ENCODE results near the gene DKKL1. TPM values are rescaled to one million over a fixed set of nuclear protein-coding genes. Genes with fewer than 3 reads are reported as not detected.

The DKKL1 gene
- total RNA-seq, 1 experiment from 2014 or later = 1.0 TPM

DNA sequence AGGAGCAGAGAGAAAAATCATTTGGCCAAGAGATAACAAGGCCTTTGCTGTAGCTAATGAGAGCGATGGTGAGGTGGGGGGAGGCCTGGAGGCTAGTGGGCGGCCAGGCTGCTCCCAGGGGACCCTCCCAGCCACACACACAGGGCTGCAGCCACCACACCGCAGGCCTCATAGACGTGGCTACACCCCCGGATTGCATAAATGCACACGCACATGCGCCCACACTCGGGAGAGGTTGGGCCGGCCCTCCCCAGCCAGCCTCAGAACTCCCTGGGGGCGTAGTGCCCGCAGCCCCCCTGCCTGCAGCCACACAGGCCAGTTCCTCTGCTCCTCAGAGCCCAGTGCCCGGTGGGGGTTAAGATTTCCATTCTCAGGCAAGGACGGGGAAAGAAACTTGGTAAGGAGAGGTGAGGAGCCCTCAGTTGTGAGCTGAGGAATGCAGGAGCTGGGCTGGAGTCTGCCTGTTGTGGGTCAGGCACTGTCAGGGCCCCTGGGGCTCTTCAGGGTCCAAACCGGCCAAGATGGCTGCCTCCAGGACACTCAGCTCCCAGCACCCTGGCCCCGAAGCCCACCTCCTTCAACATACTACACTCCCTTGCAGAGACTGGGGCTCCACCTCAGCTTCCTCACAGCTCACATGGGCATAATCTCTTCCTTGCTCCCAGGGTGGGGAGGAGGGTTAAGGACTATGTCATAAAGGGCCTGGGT lies 51.6 kb downstream of the DKKL1 start:
- peaks cover 5% of the 10 kb centered on the region; the same call in 1 of the 2 replicates for H3K27me3 ChIP-seq (ENCODE audit: insufficient read depth, low read length)
- H3K9me3 ChIP-seq (ENCODE audit: control insufficient read depth in 1 of 2, insufficient read depth in 1 of 2, low read depth in 1 of 2, low read length in 2 of 2) = no peaks in the 10 kb centered on the region
- H3K36me3 ChIP-seq (ENCODE audit: control insufficient read depth in 1 of 2, insufficient read depth in 2 of 2, low read length in 2 of 2) = no peaks in the 10 kb centered on the region
- H3K9ac ChIP-seq (ENCODE audit: low read length) = no peak overlapping the region
- ATAC-seq (no peak), DNase-seq (ENCODE audit: low read depth, low spot score) (no peak)
- no peaks in the 10 kb centered on the region for H3K79me2 ChIP-seq (ENCODE audit: insufficient read depth, low read length)
- no peak overlapping the region for H2AFZ ChIP-seq (ENCODE audit: low read depth, low read length, poor library complexity, severe bottlenecking)
- H3K27ac ChIP-seq (ENCODE audit: low read depth, low read length) = no peak overlapping the region
- ChIA-PET CTCF (no interaction called here), RAD21 (ENCODE audit: low non-redundant PET in 1 of 2, low total read pairs in 2 of 2, uncharacterized antibody in 2 of 2, unreplicated experiment in 2 of 2) (no interaction called here), POLR2A (no interaction called here)
- no TSS peak for BruUV-seq (replicated peaks)
- intact Hi-C loops (cut with micrococcal nuclease) = no loop called here
- H3K4me1 ChIP-seq (ENCODE audit: control insufficient read depth in 1 of 2, insufficient read depth in 2 of 2, low read length in 2 of 2) = peaks cover 0 to 5% of the 10 kb centered on the region in 2 experiments; a peak in 1 of 4 replicates
- no peaks in the 10 kb centered on the region for H3K9me2 ChIP-seq (ENCODE audit: insufficient read depth)
- no peaks in the 10 kb centered on the region for H4K20me1 ChIP-seq (ENCODE audit: insufficient read depth)
- H3K4me3 ChIP-seq (replicated peaks in 1 of 2; ENCODE audit: low read depth in 1 of 2, low read length in 2 of 2) = no peak overlapping the region
- no peak overlapping the region for H3K4me2 ChIP-seq (ENCODE audit: low read length)
- TF ChIP-seq, protein P1, sequence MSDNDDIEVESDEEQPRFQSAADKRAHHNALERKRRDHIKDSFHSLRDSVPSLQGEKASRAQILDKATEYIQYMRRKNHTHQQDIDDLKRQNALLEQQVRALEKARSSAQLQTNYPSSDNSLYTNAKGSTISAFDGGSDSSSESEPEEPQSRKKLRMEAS (IDR thresholded peaks at IDR 0.05) = no peak
- TF ChIP-seq CEBPB (IDR thresholded peaks at IDR 0.05; ENCODE audit: low read depth) (no peak), EZH2 (IDR thresholded peaks at IDR 0.05) (no peak), SIN3A (IDR thresholded peaks at IDR 0.05; ENCODE audit: low read depth) (no peak), POLR2AphosphoS5 (IDR thresholded peaks at IDR 0.05; ENCODE audit: low read depth, low read length) (no peak)
- TF ChIP-seq, protein P2, sequence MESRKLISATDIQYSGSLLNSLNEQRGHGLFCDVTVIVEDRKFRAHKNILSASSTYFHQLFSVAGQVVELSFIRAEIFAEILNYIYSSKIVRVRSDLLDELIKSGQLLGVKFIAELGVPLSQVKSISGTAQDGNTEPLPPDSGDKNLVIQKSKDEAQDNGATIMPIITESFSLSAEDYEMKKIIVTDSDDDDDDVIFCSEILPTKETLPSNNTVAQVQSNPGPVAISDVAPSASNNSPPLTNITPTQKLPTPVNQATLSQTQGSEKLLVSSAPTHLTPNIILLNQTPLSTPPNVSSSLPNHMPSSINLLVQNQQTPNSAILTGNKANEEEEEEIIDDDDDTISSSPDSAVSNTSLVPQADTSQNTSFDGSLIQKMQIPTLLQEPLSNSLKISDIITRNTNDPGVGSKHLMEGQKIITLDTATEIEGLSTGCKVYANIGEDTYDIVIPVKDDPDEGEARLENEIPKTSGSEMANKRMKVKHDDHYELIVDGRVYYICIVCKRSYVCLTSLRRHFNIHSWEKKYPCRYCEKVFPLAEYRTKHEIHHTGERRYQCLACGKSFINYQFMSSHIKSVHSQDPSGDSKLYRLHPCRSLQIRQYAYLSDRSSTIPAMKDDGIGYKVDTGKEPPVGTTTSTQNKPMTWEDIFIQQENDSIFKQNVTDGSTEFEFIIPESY (IDR thresholded peaks at IDR 0.05; ENCODE audit: extremely low read depth, insufficient replicate concordance, low read length) = no peak

DNA sequence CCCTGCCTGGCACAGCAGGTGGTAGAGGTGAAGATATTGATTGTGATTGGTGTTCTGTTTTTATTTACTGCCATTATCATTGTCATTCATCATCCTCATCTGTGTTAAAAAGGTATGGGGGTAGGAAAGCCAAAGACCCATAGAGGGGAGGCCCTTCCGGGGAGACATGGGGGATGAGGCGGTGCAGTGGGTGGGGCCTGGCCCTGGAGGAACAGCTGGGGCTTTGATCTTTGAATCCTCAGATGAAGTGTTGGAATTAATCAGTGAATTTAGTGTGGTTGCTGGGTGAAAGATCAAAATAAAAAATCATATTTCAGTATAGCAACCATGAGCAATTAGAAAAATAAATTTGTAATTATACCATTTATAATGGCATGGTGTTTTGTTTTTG lies 52.1 kb downstream of the DKKL1 start:
- Histone ChIP-seq H3K27me3 (ENCODE audit: insufficient read depth, low read length) (peaks cover 10% of the 10 kb centered on the region; the same call in 1 of the 2 replicates), H3K4me2 (ENCODE audit: low read length) (no peak overlapping the region), H3K9me2 (ENCODE audit: insufficient read depth) (no peaks in the 10 kb centered on the region), H3K27ac (ENCODE audit: low read depth, low read length) (no peak overlapping the region), H2AFZ (ENCODE audit: low read depth, low read length, poor library complexity, severe bottlenecking) (no peak overlapping the region), H3K36me3 (ENCODE audit: control insufficient read depth in 1 of 2, insufficient read depth in 2 of 2, low read length in 2 of 2) (no peaks in the 10 kb centered on the region), H3K9me3 (ENCODE audit: control insufficient read depth in 1 of 2, insufficient read depth in 1 of 2, low read depth in 1 of 2, low read length in 2 of 2) (no peaks in the 10 kb centered on the region), H4K20me1 (ENCODE audit: insufficient read depth) (no peaks in the 10 kb centered on the region), H3K79me2 (ENCODE audit: insufficient read depth, low read length) (no peaks in the 10 kb centered on the region), H3K4me3 (replicated peaks in 1 of 2; ENCODE audit: low read depth in 1 of 2, low read length in 2 of 2) (no peak overlapping the region), H3K9ac (ENCODE audit: low read length) (no peak overlapping the region), H3K4me1 (ENCODE audit: control insufficient read depth in 1 of 2, insufficient read depth in 2 of 2, low read length in 2 of 2) (peaks cover 0 to 5% of the 10 kb centered on the region in 2 experiments; a peak in 1 of 4 replicates)
- intact Hi-C loops (cut with micrococcal nuclease) = no loop called here
- TF ChIP-seq SRF (IDR thresholded peaks at IDR 0.05; ENCODE audit: low read depth) (no peak), EZH2 (IDR thresholded peaks at IDR 0.05) (no peak), ELF1 (IDR thresholded peaks at IDR 0.05; ENCODE audit: borderline replicate concordance, low read depth) (no peak), EZH2phosphoT487 (IDR thresholded peaks at IDR 0.05; ENCODE audit: borderline replicate concordance) (no peak), CBX3 (IDR thresholded peaks at IDR 0.05; ENCODE audit: low read depth) (no peak), ZNF274 (IDR thresholded peaks at IDR 0.05; ENCODE audit: low read depth, low read length) (no peak), FOSL1 (IDR thresholded peaks at IDR 0.05; ENCODE audit: low read depth) (no peak)
- TF ChIP-seq, protein P1 (IDR thresholded peaks at IDR 0.05) = no peak
- RAD21 ChIA-PET (ENCODE audit: low non-redundant PET in 1 of 2, low total read pairs in 2 of 2, uncharacterized antibody in 2 of 2, unreplicated experiment in 2 of 2) = no interaction called here
- CTCF ChIA-PET = no interaction called here
- ATAC-seq (no peak), DNase-seq (ENCODE audit: low read depth, low spot score) (no peak)
- BruUV-seq (replicated peaks) = no TSS peak
- POLR2A ChIA-PET = no interaction called here
